Measurements from ENCODE around the gene TTI1.

The TTI1 gene

GRCh38 chr20:38033330-38034107, at the start of gene TTI1, which contains the start of gene RPRD1B:
Gene TTI1, minus strand, starts transcription at chr20:38033456. Its CDS starts 19,640 bp downstream, at chr20:38013816.
Gene RPRD1B, plus strand, starts transcription at chr20:38033746. Its CDS starts 202 bp downstream, at chr20:38033948.
- DNase-seq: peak; percentile 86 to 91

- no peak for DNase-seq
Observed at GRCh38 chr20:38082894-38083293, 49.6 kb upstream of the TTI1 start.

DNA sequence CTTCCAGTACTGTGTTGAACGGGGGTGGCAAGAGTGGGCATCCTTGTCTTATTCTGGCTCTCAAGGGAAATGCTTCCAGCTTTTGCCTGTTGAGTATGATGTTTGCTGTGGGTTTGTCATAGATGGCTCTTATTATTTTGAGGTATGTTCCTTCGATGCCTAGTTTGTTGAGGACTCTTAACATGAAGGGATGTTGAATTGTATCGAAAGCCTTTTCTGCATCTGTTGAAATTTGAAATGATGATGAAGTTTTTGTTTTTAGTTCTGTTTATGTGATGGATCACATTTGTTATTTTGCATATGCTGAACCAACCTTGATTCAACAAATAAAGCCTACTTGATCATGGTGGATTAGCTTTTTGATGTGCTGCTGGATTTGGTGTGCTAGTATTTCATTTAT, 48.3 kb upstream of the TTI1 start:
- DNase-seq: no peak

- no peak for DNase-seq
Observed at GRCh38 chr20:38079353-38079752, 46.1 kb upstream of the TTI1 start.

DNA sequence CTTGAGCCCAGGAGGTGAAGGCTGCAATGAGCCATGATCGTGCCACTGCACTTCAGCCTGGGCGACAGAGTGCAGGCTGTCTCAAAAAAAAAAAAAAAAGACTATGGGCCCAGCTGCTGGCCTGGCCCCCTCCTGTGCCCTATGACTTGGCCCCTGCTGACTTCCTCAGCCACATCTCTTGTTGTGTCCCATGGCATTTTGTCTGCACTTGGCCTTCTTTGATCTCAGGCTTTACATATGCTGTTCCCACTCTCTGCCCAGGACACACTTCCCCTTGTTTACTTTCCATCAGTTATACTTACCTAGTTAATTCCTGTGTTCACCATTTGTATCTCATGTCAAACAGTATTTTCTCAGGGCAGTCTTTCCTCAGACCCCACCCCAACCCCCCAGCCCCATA, 44.8 kb upstream of the TTI1 start:
- DNase-seq: no peak

DNA sequence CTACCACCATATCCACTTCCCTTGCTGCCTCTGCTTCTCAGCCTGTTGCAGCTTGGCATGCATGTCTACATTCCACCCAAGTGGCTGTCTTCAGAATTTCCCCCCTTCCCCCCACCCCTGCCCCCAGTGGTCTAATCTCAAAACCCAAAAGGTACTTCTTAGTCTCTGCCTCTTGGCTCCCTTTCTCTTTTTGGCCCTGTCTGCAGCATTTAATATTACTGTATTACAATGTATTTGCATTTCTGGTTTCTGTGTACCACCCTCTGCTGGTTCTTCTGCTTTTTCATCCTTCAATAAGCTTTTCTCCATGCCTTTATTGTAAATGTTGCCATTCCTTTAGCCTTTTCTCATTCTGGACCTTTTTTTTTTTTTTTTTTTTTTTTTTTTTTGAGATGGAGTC, 43.3 kb upstream of the TTI1 start:
- DNase-seq: no peak

DNA sequence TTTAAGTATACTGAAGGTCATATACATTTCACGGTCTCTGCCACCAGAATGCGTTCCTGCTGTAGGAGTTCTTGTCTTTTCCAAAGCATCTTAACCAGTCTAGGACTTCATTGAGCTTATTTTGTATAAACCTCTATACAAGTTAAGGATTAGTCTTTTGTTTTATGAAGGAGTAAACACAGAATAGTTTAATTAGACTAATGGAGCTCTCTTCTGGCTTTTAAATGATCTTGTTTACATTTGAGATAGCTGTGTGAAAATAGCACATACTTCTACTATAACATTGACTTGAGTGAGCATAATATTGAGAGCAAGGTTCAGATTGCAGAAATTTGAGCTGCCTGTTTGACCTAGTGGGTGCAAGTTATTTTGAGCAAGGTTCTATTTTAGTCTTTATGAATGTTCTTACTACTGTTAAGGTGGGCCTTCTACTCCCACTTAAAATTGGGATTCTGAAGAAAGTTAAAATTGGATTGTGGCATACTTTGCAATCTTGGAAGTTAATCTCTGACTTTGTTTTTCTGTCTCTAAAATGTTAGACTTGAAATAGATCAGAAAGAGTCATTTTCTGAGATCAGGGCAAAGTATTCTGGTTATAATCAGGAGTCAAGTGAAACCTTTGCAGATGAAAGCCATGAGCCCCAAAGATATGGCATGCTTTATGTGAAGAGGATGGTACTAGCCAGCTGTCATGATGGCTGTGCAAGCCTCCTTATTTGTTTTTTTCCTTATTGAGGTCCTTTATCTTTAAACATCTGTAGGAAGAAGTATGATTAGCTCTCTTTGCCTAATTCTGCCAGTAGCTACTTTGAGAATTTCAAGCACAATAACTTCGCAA, 42.1 kb upstream of the TTI1 start:
- DNase-seq: no peak

GRCh38 chr20:38073307-38074071, 40.2 kb upstream of the TTI1 start:
- peak in 1 of 2 donors; percentile 50 for DNase-seq

GRCh38 chr20:38072898-38073297, 39.6 kb upstream of the TTI1 start:
- no peak for DNase-seq

DNA sequence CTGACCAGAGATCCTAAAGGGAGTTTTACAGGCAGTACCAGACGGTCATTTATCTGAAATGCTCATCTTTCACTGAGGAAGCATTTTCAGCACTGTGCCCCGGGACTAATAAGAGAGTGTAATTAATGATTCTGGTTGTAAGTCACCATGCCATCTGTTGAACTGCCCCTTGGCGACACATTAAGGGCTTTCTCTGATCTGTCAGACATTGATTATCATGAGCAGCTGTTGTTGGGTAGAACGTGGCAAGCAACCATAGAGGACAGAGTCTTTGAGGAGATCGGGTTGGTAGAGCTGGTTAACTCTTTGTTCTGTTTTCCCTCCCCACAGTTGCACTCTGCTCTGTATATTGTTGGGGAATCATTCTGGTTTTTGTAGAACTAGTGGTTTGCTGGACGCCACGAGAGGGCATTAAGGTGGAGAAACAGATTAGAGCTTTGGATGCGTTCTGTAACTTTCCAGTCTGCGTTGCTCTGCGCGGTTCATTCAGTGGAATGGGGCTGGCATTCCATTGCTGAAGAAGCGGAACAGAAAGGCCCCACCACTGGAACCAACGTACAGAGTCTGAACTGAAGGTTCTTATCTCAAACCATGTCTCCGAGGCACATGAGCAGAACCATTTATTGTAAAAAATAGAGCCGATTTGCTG, 34.6 kb upstream of the TTI1 start:
- DNase-seq: no peak

- DNase-seq: no peak
Observed at GRCh38 chr20:38066969-38067716, 33.9 kb upstream of the TTI1 start.

- DNase-seq: peak in 1 of 2 donors; percentile 25
Observed at GRCh38 chr20:38065764-38066375, 32.6 kb upstream of the TTI1 start.

DNA sequence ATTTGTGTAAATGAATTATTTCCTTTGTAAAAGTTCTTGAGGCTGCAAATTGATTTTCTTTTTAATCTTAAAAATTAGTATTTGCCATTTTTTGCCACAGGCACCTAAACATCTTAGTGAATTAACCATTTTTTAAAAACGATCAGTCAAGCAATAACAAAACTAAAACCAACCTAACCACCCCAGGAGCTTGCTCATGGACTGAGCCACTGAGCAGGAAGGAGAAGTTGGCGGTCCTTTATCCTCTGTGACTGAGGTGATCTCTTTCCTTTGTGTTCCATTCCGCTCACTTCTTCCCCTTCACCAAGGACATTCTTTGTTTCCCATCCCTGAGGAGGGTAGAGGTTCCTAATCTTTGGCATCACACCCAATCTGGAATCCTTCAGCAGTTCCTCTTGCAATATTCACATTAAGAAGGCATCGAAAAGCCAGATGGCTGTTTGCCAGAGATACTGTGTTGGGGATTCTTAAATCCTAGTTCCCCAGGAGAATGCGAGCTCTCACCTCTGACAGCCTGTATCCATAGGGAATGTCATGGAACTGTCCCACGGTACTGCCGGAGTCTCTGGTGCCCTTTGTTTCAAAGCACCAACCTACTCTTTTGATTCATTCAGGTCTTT, 30.8 kb upstream of the TTI1 start:
- no peak for DNase-seq

GRCh38 chr20:38062890-38063289, 29.6 kb upstream of the TTI1 start:
- DNase-seq: no peak

DNA sequence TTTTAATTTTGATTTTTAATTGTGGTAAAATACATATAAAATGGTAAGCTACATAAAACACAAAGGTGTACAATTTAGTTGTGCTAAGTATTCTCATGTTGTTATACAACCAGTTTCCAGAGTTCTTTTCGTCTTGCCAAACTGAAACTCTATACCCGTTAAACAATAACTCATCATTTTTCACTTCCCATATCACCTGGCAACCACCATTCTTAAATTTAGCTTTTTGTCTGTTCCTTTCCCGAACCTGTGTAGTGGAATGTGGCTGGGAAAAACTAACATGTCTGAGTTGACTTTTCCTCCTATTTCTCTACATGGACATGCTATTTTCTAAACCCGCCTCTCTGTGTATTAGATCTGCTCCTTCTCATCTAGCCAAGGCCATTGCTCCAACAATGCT, 27.9 kb upstream of the TTI1 start:
- DNase-seq: no peak

GRCh38 chr20:38060536-38060935, 27.3 kb upstream of the TTI1 start:
- DNase-seq: no peak

DNA sequence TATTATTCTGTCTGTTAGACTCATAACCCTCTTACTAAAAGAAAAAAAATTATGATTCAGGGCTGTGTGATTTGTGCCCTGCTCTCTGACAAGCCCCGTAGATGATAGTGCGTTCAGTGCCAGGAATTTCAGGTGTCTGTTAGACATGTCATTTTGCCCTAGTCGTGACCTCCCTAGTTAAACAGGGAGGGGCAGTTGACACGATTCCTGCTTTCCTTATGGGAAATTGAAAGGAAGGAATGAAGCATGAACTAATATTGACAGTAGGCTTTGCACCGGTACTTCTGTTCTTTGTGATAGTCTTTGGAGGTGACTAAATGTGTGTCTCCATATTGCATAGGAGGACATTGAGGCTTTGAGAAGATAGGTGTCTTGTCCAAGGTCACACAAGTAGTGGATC, 26.6 kb upstream of the TTI1 start:
- DNase-seq: no peak

- peak; percentile 50 to 59 for DNase-seq
Observed at GRCh38 chr20:38057351-38057972, 24.2 kb upstream of the TTI1 start.

GRCh38 chr20:38055848-38056247, 22.6 kb upstream of the TTI1 start:
- no peak for DNase-seq

DNA sequence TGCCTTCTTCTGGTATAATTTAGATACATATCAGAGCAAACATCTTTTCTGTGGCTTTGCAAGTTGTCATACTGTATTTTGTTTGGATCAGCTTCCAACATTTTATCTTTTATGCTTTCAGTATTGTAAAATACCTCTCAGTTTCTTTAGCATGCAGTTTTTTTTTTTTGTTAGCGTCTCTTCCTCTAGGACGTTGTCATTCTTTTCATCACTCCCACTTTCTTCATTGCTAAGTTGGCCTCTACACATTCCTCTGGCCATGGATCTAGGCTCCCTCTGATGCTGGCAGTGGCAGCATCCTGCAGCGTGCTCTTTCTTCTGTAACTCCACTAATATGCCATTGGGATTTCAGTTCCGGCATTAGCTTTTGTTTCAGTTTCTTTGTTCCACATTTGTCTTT, 22.0 kb upstream of the TTI1 start:
- no peak for DNase-seq
